NT2/D1 (cell line): ENCODE data around the gene SLIT3.

Source experiments
- DNase-seq: peaks from one replicate; pipeline ENCODE4 v3.0.0-alpha.2; 2011; ENCODE audit warnings: low read depth, low spot score
- H3K27me3 ChIP-seq: 2 replicates; pipeline ENCODE4 v1.6.0; 2011; ENCODE audit warnings: mild to moderate bottlenecking; ENCODE audit not compliant: insufficient read length, insufficient read depth
- H3K36me3 ChIP-seq: 2 replicates; pipeline ENCODE4 v1.6.1; 2011; ENCODE audit warnings: mild to moderate bottlenecking, low read length, mixed read lengths; ENCODE audit not compliant: insufficient read depth, insufficient read length
- H3K4me1 ChIP-seq: 2 replicates; pipeline ENCODE4 v1.5.1; 2011; ENCODE audit not compliant: insufficient read depth, insufficient read length
- H3K4me3 ChIP-seq: 2 replicates; pipeline ENCODE4 v1.5.1; 2011; ENCODE audit warnings: low read depth; ENCODE audit not compliant: insufficient read length
- H3K9ac ChIP-seq: 2 replicates; pipeline ENCODE4 v1.6.0; 2011; ENCODE audit warnings: low read depth; ENCODE audit not compliant: insufficient read length
- H3K9me3 ChIP-seq: 2 replicates; pipeline ENCODE4 v1.5.1; 2011; ENCODE audit warnings: mild to moderate bottlenecking, low read length; ENCODE audit not compliant: insufficient read depth
- SUZ12 ChIP-seq: IDR thresholded peaks from 2 replicates; pipeline ENCODE4 v1.6.1; 2011; ENCODE audit not compliant: insufficient read length, insufficient read depth; ENCODE audit errors: extremely low read depth
- YY1 ChIP-seq: IDR thresholded peaks from 2 replicates; pipeline ENCODE4 v1.6.1; 2011; ENCODE audit not compliant: insufficient read length, insufficient read depth
- ZNF274 ChIP-seq: IDR thresholded peaks from 2 replicates; pipeline ENCODE4 v1.6.1; 2011; ENCODE audit warnings: mild to moderate bottlenecking, low read depth, low read length

SLIT3 gene

GRCh38 chr5:168822248-168822744 is 478.6 kb downstream of the SLIT3 start:
- Histone ChIP-seq H3K4me1 (no peaks in the 10 kb centered on the region), H3K4me3 (no peak overlapping the region), H3K9ac (no peak overlapping the region), H3K27me3 (no peaks in the 10 kb centered on the region), H3K36me3 (no peaks in the 10 kb centered on the region), H3K9me3 (no peaks in the 10 kb centered on the region)
- DNase-seq = no peak
- no peak for TF ChIP-seq ZNF274
- no peak for TF ChIP-seq YY1
- TF ChIP-seq SUZ12 = no peak

DNA sequence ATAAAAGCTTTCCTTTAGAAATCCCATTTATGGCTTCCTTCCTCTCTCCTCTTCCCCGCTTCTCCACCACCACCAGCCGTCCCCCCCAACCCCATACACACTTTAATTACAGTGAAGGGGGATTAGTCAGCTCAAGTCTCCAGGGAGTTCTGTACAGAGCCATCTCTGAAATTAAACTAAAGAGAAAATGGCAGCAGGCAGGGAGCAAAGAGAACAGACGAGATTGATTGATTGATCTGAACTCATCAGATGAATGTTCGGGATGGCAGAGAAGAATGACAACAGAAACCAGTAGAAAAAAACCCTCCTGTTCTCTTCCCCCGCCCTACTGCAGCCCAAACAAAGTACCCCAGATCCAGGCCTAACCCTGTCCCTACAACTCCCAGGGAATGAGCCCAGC is 480.1 kb downstream of the SLIT3 start:
- no peak for TF ChIP-seq ZNF274
- TF ChIP-seq SUZ12 = no peak
- TF ChIP-seq YY1 = no peak
- H3K27me3 ChIP-seq = no peaks in the 10 kb centered on the region
- H3K9ac ChIP-seq = no peak overlapping the region
- H3K9me3 ChIP-seq = no peaks in the 10 kb centered on the region
- no peak for DNase-seq
- no peaks in the 10 kb centered on the region for H3K36me3 ChIP-seq
- H3K4me1 ChIP-seq = no peaks in the 10 kb centered on the region
- H3K4me3 ChIP-seq = no peak overlapping the region

- DNase-seq = no peak
- Histone ChIP-seq H3K27me3 (no peaks in the 10 kb centered on the region), H3K4me1 (no peaks in the 10 kb centered on the region), H3K4me3 (no peak overlapping the region), H3K9me3 (no peaks in the 10 kb centered on the region), H3K9ac (no peak overlapping the region), H3K36me3 (no peaks in the 10 kb centered on the region)
- TF ChIP-seq SUZ12 (no peak), YY1 (no peak), ZNF274 (no peak)
Measured at GRCh38 chr5:168819004-168819621, 481.8 kb downstream of the SLIT3 start.

DNA sequence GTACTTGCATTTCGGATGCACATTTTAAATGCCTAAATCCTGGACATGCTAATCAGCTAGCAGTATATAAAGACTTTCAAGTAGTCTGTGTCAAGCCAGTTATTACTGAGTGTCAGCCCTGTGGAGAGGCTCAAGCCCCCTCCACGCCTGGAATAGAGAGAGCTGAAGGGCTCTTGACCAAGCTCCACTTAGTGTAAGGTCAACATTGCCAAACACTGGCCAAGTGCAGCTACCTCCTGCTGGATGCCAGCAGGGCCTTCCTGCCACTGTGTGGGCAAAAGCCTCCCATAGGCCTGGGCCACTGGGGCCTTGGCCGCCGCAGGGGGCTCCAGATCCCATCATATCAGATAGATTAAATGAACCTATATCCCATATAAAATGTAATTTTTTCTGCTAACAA is 482.4 kb downstream of the SLIT3 start:
- Histone ChIP-seq H3K4me1 (no peaks in the 10 kb centered on the region), H3K9ac (no peak overlapping the region), H3K27me3 (no peaks in the 10 kb centered on the region), H3K9me3 (no peaks in the 10 kb centered on the region), H3K4me3 (no peak overlapping the region), H3K36me3 (no peaks in the 10 kb centered on the region)
- TF ChIP-seq ZNF274 (no peak), YY1 (no peak), SUZ12 (no peak)
- DNase-seq = no peak

- Histone ChIP-seq H3K4me3 (no peak overlapping the region), H3K36me3 (no peaks in the 10 kb centered on the region), H3K9ac (no peak overlapping the region), H3K9me3 (no peaks in the 10 kb centered on the region), H3K27me3 (no peaks in the 10 kb centered on the region), H3K4me1 (no peaks in the 10 kb centered on the region)
- TF ChIP-seq ZNF274 = no peak
- TF ChIP-seq YY1 = no peak
- no peak for TF ChIP-seq SUZ12
- no peak for DNase-seq
Measured at GRCh38 chr5:168817591-168817990, 483.3 kb downstream of the SLIT3 start.

DNA sequence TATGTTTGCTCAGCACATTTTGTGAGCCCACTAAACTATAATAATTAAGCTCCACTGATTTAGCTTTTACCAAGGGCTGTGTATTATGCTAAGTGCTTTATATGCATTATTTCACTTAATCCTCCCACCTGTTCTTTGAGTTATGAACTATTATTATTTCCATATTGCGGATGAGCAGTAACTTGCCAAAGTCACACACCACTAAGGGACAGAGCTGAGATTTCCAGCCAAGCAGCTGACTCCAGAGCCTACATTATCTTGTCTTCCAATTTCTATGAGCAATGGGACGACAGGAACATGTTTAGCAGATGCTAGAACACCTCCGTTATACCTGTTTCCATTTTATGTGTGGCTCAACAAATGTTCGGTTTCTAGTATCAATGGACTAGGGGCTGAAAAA is 484.3 kb downstream of the SLIT3 start:
- no peaks in the 10 kb centered on the region for H3K9me3 ChIP-seq
- no peak for DNase-seq
- H3K36me3 ChIP-seq = no peaks in the 10 kb centered on the region
- H3K4me1 ChIP-seq = no peaks in the 10 kb centered on the region
- H3K9ac ChIP-seq = no peak overlapping the region
- H3K27me3 ChIP-seq = no peaks in the 10 kb centered on the region
- H3K4me3 ChIP-seq = no peak overlapping the region
- TF ChIP-seq ZNF274 = no peak
- TF ChIP-seq SUZ12 = no peak
- TF ChIP-seq YY1 = no peak

DNA sequence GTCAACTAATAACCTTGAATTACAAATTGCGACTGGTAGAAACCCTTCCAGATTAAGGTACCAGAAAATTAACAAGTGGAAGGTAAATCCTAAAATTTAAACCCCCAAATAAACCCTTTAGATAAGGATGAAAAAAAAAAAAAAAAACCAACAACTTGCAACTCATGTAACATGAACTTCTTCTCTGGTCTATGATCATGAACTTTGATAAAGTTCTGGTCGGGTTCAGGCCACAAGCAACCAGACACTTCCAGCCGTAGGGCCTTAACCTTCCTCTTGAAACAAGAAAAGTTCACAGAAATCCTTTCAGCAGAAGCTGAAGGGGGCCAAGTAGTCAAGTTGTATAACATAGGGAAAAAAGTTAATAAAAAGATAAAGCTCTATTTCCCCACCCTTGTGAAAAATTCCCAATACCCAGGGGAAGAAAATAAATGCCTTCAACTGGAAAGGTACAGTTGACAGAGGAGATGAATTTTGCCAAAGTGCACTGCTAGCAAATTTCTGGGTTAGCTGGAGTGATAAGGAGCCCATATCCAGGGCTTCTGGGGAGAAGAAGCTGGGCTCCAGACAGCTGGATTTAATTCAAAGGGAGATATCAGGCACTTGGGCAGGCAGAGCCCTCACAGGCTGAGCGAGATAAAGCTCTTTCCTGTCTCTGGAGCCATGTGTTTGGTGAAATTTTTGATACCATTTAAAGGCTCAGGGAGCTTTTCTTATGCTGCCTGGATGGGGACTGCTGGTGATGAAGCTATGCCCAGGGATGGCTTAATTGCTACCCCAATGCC is 487.6 kb downstream of the SLIT3 start:
- Histone ChIP-seq H3K4me3 (no peak overlapping the region), H3K27me3 (no peaks in the 10 kb centered on the region), H3K9ac (no peak overlapping the region), H3K36me3 (no peaks in the 10 kb centered on the region), H3K4me1 (no peaks in the 10 kb centered on the region), H3K9me3 (no peaks in the 10 kb centered on the region)
- no peak for DNase-seq
- no peak for TF ChIP-seq SUZ12
- no peak for TF ChIP-seq YY1
- TF ChIP-seq ZNF274 = no peak

DNA sequence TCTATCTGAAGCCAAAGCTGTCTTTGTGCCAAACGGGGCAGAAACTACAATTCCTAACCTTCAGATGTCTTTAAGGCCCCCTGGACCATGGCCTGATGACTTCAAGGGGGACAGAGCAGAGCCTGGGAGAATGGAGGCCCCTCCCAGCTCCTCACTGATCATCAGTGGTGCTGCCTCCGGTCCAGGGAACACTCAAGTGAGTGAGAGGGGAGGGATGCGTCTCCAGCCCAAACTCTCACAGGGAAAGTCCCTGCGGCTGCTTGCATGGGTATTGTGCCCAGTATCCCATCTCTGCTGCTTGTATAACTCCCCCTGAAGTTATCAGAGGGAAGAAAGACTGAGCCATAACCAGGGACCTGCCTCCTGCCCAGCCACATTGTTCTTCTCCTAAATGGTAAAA is 490.3 kb downstream of the SLIT3 start:
- no peaks in the 10 kb centered on the region for H3K9me3 ChIP-seq
- no peak overlapping the region for H3K9ac ChIP-seq
- no peaks in the 10 kb centered on the region for H3K36me3 ChIP-seq
- TF ChIP-seq SUZ12 (no peak), ZNF274 (no peak), YY1 (no peak)
- DNase-seq = no peak
- H3K4me3 ChIP-seq = no peak overlapping the region
- no peaks in the 10 kb centered on the region for H3K27me3 ChIP-seq
- no peaks in the 10 kb centered on the region for H3K4me1 ChIP-seq
